ENCODE measurements around the gene KCNAB3. TPM values are rescaled to one million over a fixed set of nuclear protein-coding genes. Genes with fewer than 3 reads are reported as not detected.

KCNAB3 gene
- total and polyA plus RNA-seq, 9 of the 15 experiments (the other 6 are each of a cell fraction or from before 2014, with no cell fraction given): 0.03 to 2.5 (median 1.1) TPM

- TF ChIP-seq ARID3A (IDR thresholded peaks at IDR 0.05; ENCODE audit: borderline replicate concordance, low read depth, low read length): peak; percentile 89
- no peak for TF ChIP-seq SMAD4 (CRISPR knock-in tag; conservative IDR thresholded peaks at IDR 0.05)
- TF ChIP-seq ZNF263 (CRISPR knock-in tag; IDR thresholded peaks at IDR 0.05; ENCODE audit: borderline replicate concordance): peak; percentile 83; the same call in 1 of the 2 replicates
- TF ChIP-seq NFIC (IDR thresholded peaks at IDR 0.05): peak; percentile 87
- TF ChIP-seq POLR2G (IDR thresholded peaks at IDR 0.05; ENCODE audit: low read depth, low read length): peak; percentile 64
- TF ChIP-seq ZBTB7A (IDR thresholded peaks at IDR 0.05; ENCODE audit: borderline replicate concordance, control insufficient read depth, low read depth, low read length): no peak
- TF ChIP-seq PHF8 (IDR thresholded peaks at IDR 0.05; ENCODE audit: borderline replicate concordance, low read length): peak; percentile 36; the same call in 1 of the 2 replicates
- TF ChIP-seq ESRRB (CRISPR knock-in tag; IDR thresholded peaks at IDR 0.05; ENCODE audit: borderline replicate concordance): no peak
- peak; percentile 28 for TF ChIP-seq PKNOX1 (IDR thresholded peaks at IDR 0.05)
- TF ChIP-seq DPF2 (IDR thresholded peaks at IDR 0.05): 0 out of 2 replicates have a peak, but pooled peaks have one; percentile 5
- peak; percentile 95 for TF ChIP-seq NRF1 (conservative IDR thresholded peaks at IDR 0.05 in 1 of 2, IDR thresholded peaks at IDR 0.05 in 1 of 2)
- 0 out of 4 replicates have a peak, but pooled peaks of 1 of the 2 experiments have one; percentile 25 for TF ChIP-seq HDAC1 (IDR thresholded peaks at IDR 0.05)
- TF ChIP-seq ZNF699 (CRISPR knock-in tag; IDR thresholded peaks at IDR 0.05; ENCODE audit: insufficient replicate concordance): no peak
- TF ChIP-seq POLR2AphosphoS2 (IDR thresholded peaks at IDR 0.05; ENCODE audit: low read length): no peak
- TF ChIP-seq TOE1 (IDR thresholded peaks at IDR 0.05; ENCODE audit: borderline replicate concordance): 0 out of 2 replicates have a peak, but pooled peaks have one; percentile 25
- no peak for TF ChIP-seq TOE1 (CRISPR knock-in tag; IDR thresholded peaks at IDR 0.05; ENCODE audit: borderline replicate concordance, low read depth)
- peak; percentile 92 for TF ChIP-seq VEZF1 (CRISPR knock-in tag; IDR thresholded peaks at IDR 0.05)
- TF ChIP-seq POLR2AphosphoS5 (IDR thresholded peaks at IDR 0.05; ENCODE audit: control insufficient read depth, insufficient read depth, low read depth, low read length): no peak
- TF ChIP-seq JUN (IDR thresholded peaks at IDR 0.05; ENCODE audit: borderline replicate concordance, low read depth, low read length): no peak
- TF ChIP-seq JUN (CRISPR knock-in tag; IDR thresholded peaks at IDR 0.05; ENCODE audit: borderline replicate concordance): no peak
- peak; percentile 26; the same call in 1 of the 2 replicates for TF ChIP-seq CBFB (CRISPR knock-in tag; IDR thresholded peaks at IDR 0.05)
- 0 out of 2 replicates have a peak, but pooled peaks have one; percentile 20 for TF ChIP-seq ZBTB17 (CRISPR knock-in tag; IDR thresholded peaks at IDR 0.05)
- TF ChIP-seq KAT8 (IDR thresholded peaks at IDR 0.05; ENCODE audit: low read depth): no peak
- TF ChIP-seq RBFOX2 (IDR thresholded peaks at IDR 0.05; ENCODE audit: low read depth, low read length): peak; percentile 58
These were observed 42.0 kb downstream of the KCNAB3 start (continued) for GRCh38 chr17:7887482-7888183.

Measured in K562 (cell line).